ENCODE results near the gene PMAIP1. TPM values are rescaled to one million over a fixed set of nuclear protein-coding genes. Genes with fewer than 3 reads are reported as not detected.

The PMAIP1 gene
- total and polyA plus RNA-seq, 9 donors = 19.5 to 48.6 (median 30.3) TPM

GRCh38 chr18:59909289-59910036 is 9.7 kb downstream of the PMAIP1 start:
- H3K4me1 ChIP-seq (ENCODE audit: control insufficient read depth, insufficient read depth, low read length) = no peaks in the 10 kb centered on the region
- H3K27me3 ChIP-seq (ENCODE audit: control insufficient read depth, insufficient read depth, low read length) = peaks cover 12% of the 10 kb centered on the region

GRCh38 chr18:59910967-59911366 is 11.2 kb downstream of the PMAIP1 start:
- no peak for DNase-seq
- H3K36me3 ChIP-seq (ENCODE audit: control insufficient read depth, insufficient read depth, low read length) = no peaks in the 10 kb centered on the region
- H3K27me3 ChIP-seq (ENCODE audit: control insufficient read depth, insufficient read depth, low read length) = peaks cover 10% of the 10 kb centered on the region
- peaks cover 6% of the 10 kb centered on the region for H3K9me3 ChIP-seq (replicated peaks; ENCODE audit: control insufficient read depth, low read depth, low read length)
- no peak overlapping the region for H3K27ac ChIP-seq (ENCODE audit: low read length)
- WGBS (ENCODE audit: insufficient coverage) = no CpG with 5 or more reads among the region's 2 CpGs
- no peaks in the 10 kb centered on the region for H3K4me1 ChIP-seq (ENCODE audit: control insufficient read depth, insufficient read depth, low read length)
- H3K4me3 ChIP-seq (ENCODE audit: low read length) = no peak overlapping the region

More at GRCh38 chr18:59909289-59910036, 9.7 kb downstream of the PMAIP1 start:
- Histone ChIP-seq H3K4me3 (ENCODE audit: low read length) (no peak overlapping the region), H3K36me3 (ENCODE audit: control insufficient read depth, insufficient read depth, low read length) (no peaks in the 10 kb centered on the region), H3K9me3 (replicated peaks; ENCODE audit: control insufficient read depth, low read depth, low read length) (peaks cover 6% of the 10 kb centered on the region), H3K27ac (ENCODE audit: low read length) (no peak overlapping the region)
- 80% methylated on average over 6 of the region's 11 CpGs for WGBS (ENCODE audit: insufficient coverage)
- DNase-seq = no peak

DNA sequence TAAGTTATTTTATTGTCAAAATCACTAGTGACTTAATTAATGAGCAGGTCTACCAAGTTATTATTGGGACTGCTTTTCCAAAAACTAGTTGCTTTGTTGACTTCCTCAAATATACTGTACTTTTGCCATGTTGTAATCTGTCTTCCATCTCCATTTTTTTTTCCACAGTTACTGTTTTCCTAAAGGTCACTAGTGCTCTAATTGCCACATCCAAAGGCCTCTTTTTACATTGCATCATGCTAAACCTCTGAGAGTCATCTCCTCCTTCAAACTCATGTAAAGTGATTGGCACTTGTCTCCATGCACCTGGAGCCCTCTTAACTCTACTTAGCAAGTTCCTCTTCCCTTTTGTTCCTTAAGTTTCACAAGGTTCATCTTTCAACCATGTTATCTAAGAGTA is 11.8 kb downstream of the PMAIP1 start:
- Histone ChIP-seq H3K36me3 (ENCODE audit: control insufficient read depth, insufficient read depth, low read length) (no peaks in the 10 kb centered on the region), H3K9me3 (replicated peaks; ENCODE audit: control insufficient read depth, low read depth, low read length) (peaks cover 6% of the 10 kb centered on the region), H3K27me3 (ENCODE audit: control insufficient read depth, insufficient read depth, low read length) (peaks cover 10% of the 10 kb centered on the region), H3K27ac (ENCODE audit: low read length) (no peak overlapping the region), H3K4me3 (ENCODE audit: low read length) (no peak overlapping the region), H3K4me1 (ENCODE audit: control insufficient read depth, insufficient read depth, low read length) (no peaks in the 10 kb centered on the region)
- no peak for DNase-seq

DNA sequence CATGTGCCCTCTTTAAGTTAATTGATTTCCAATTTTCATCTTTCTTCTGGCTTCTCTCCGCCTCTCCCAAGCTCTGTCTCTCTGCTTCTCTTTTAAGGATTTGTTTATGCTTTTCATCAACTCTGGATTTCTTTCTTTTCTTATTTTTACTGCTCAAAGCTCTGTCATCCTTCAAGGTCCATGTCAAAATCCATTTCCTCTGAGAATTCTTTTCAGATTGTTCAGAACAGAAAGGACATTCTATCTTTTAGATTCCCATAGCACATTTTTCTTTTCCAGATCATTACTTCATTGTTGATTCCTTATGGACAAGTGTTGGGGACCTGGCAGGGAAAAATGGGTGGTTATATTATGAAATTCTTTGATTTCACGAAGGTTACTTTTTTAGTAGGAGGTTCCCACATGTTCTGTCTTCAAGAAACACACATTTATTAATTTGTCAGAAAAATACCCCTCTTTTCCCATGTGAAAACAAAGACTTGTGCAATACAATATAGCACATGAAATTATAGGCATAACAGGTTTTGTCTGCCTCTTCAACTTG is 12.3 kb downstream of the PMAIP1 start:
- no peaks in the 10 kb centered on the region for H3K4me1 ChIP-seq (ENCODE audit: control insufficient read depth, insufficient read depth, low read length)
- H3K36me3 ChIP-seq (ENCODE audit: control insufficient read depth, insufficient read depth, low read length) = no peaks in the 10 kb centered on the region
- no peak overlapping the region for H3K4me3 ChIP-seq (ENCODE audit: low read length)
- H3K27ac ChIP-seq (ENCODE audit: low read length) = no peak overlapping the region
- H3K27me3 ChIP-seq (ENCODE audit: control insufficient read depth, insufficient read depth, low read length) = peaks cover 10% of the 10 kb centered on the region
- no peak for DNase-seq
- peaks cover 6% of the 10 kb centered on the region for H3K9me3 ChIP-seq (replicated peaks; ENCODE audit: control insufficient read depth, low read depth, low read length)
- WGBS (ENCODE audit: insufficient coverage) = 83% methylated on average over 1 of the region's 2 CpGs

- no peak for DNase-seq
- Histone ChIP-seq H3K36me3 (ENCODE audit: control insufficient read depth, insufficient read depth, low read length) (no peaks in the 10 kb centered on the region), H3K4me1 (ENCODE audit: control insufficient read depth, insufficient read depth, low read length) (peaks cover 17% of the 10 kb centered on the region), H3K4me3 (ENCODE audit: low read length) (no peak overlapping the region), H3K9me3 (replicated peaks; ENCODE audit: control insufficient read depth, low read depth, low read length) (peaks cover 6% of the 10 kb centered on the region), H3K27ac (ENCODE audit: low read length) (no peak overlapping the region), H3K27me3 (ENCODE audit: control insufficient read depth, insufficient read depth, low read length) (no peaks in the 10 kb centered on the region)
- 100% methylated on average over 1 of the region's 6 CpGs for WGBS (ENCODE audit: insufficient coverage)
Measured at GRCh38 chr18:59915606-59916005, 15.8 kb downstream of the PMAIP1 start.

DNA sequence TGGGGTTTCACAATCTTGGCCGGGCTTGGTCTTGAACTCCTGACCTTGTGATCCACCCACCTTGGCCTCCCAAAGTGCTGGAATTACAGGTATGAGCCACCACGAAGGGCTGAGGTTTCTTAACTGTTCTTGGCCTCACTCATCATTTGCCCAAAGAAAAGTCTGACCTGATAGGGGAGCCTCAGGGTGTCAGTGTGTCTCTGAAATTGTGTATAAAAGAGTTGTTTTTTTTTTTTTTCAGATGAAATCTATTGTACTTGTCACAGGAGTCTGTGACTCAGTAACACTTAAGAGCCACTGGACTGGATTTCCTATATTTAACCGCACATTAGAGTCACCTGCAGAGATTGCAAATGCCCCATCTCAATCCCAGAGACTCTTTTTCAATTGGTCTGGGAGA is 16.9 kb downstream of the PMAIP1 start:
- WGBS (ENCODE audit: insufficient coverage) = 100% methylated on average over 1 of the region's 3 CpGs
- Histone ChIP-seq H3K4me1 (ENCODE audit: control insufficient read depth, insufficient read depth, low read length) (peaks cover 17% of the 10 kb centered on the region), H3K27ac (ENCODE audit: low read length) (no peak overlapping the region), H3K4me3 (ENCODE audit: low read length) (no peak overlapping the region), H3K9me3 (replicated peaks; ENCODE audit: control insufficient read depth, low read depth, low read length) (peaks cover 6% of the 10 kb centered on the region), H3K36me3 (ENCODE audit: control insufficient read depth, insufficient read depth, low read length) (no peaks in the 10 kb centered on the region), H3K27me3 (ENCODE audit: control insufficient read depth, insufficient read depth, low read length) (no peaks in the 10 kb centered on the region)
- DNase-seq = no peak

- 65% methylated on average over 3 of the region's 5 CpGs for WGBS (ENCODE audit: insufficient coverage)
- DNase-seq = no peak
- Histone ChIP-seq H3K27ac (ENCODE audit: low read length) (peak overlapping the region; percentile 66), H3K27me3 (ENCODE audit: control insufficient read depth, insufficient read depth, low read length) (no peaks in the 10 kb centered on the region), H3K4me3 (ENCODE audit: low read length) (no peak overlapping the region), H3K4me1 (ENCODE audit: control insufficient read depth, insufficient read depth, low read length) (peaks cover 17% of the 10 kb centered on the region), H3K36me3 (ENCODE audit: control insufficient read depth, insufficient read depth, low read length) (no peaks in the 10 kb centered on the region), H3K9me3 (replicated peaks; ENCODE audit: control insufficient read depth, low read depth, low read length) (peaks cover 6% of the 10 kb centered on the region)
Measured at GRCh38 chr18:59917422-59917821, 17.6 kb downstream of the PMAIP1 start.

- WGBS (ENCODE audit: insufficient coverage) = 53% methylated on average over 9 of the region's 9 CpGs
- no peaks in the 10 kb centered on the region for H3K27me3 ChIP-seq (ENCODE audit: control insufficient read depth, insufficient read depth, low read length)
- peak; percentile 83 for DNase-seq
- H3K9me3 ChIP-seq (replicated peaks; ENCODE audit: control insufficient read depth, low read depth, low read length) = no peaks in the 10 kb centered on the region
- peaks cover 20% of the 10 kb centered on the region for H3K4me1 ChIP-seq (ENCODE audit: control insufficient read depth, insufficient read depth, low read length)
- H3K27ac ChIP-seq (ENCODE audit: low read length) = peak overlapping the region; percentile 80
- no peak overlapping the region for H3K4me3 ChIP-seq (ENCODE audit: low read length)
- H3K36me3 ChIP-seq (ENCODE audit: control insufficient read depth, insufficient read depth, low read length) = no peaks in the 10 kb centered on the region
Measured at GRCh38 chr18:59918320-59918755, 18.5 kb downstream of the PMAIP1 start.

DNA sequence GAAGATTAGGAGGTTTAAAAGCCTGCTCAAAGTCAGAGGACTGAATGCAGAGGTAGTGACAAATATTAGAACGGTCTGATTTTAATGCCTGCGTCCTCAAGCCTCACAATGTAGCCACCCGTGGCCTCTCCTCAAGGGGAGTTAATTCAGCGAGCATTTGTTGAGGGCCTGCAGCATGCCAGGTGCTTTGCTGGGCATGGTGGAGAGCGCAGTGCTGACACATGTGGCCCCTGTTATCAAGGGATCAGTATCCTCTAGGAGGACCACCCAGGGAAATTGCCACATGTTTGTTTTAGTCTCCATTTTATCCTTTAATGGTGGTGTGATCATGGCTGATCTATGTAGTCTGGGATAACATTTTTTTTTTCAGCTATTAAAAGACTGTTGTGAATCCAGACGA is 19.2 kb downstream of the PMAIP1 start:
- Histone ChIP-seq H3K27ac (ENCODE audit: low read length) (peak overlapping the region; percentile 80), H3K27me3 (ENCODE audit: control insufficient read depth, insufficient read depth, low read length) (no peaks in the 10 kb centered on the region), H3K9me3 (replicated peaks; ENCODE audit: control insufficient read depth, low read depth, low read length) (no peaks in the 10 kb centered on the region), H3K36me3 (ENCODE audit: control insufficient read depth, insufficient read depth, low read length) (no peaks in the 10 kb centered on the region), H3K4me3 (ENCODE audit: low read length) (no peak overlapping the region), H3K4me1 (ENCODE audit: control insufficient read depth, insufficient read depth, low read length) (peaks cover 23% of the 10 kb centered on the region)
- DNase-seq = peak; percentile 26
- WGBS (ENCODE audit: insufficient coverage) = 68% methylated on average over 4 of the region's 6 CpGs

DNA sequence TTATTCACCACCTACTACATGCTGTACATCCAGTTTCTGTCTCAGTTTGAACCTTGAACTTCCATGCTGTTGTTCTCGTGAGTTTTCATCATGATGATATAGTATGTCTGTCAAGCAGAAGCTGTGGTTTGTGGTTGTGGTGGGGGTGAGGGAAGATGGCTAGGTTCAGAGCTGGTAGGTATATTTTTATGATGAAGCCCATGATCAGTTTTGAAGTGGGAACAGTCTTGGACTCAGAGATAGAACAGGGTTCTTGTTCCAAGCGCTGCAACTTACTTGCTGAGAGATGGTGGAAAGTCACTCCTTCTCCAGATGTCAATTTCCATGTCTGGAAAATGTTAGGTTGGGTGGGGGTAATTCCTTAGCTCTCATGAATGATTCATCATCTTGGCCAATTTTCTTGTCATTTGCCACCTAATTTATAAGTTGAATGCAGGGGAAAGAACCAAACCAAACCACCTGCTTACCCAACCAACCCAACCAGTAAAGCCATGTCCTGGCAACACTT is 21.6 kb downstream of the PMAIP1 start:
- no peaks in the 10 kb centered on the region for H3K36me3 ChIP-seq (ENCODE audit: control insufficient read depth, insufficient read depth, low read length)
- no CpG with 5 or more reads among the region's 2 CpGs for WGBS (ENCODE audit: insufficient coverage)
- no peaks in the 10 kb centered on the region for H3K9me3 ChIP-seq (replicated peaks; ENCODE audit: control insufficient read depth, low read depth, low read length)
- no peak for DNase-seq
- no peaks in the 10 kb centered on the region for H3K27me3 ChIP-seq (ENCODE audit: control insufficient read depth, insufficient read depth, low read length)
- no peak overlapping the region for H3K4me3 ChIP-seq (ENCODE audit: low read length)
- H3K4me1 ChIP-seq (ENCODE audit: control insufficient read depth, insufficient read depth, low read length) = peaks cover 23% of the 10 kb centered on the region
- H3K27ac ChIP-seq (ENCODE audit: low read length) = no peak overlapping the region

Data from muscle of leg (tissue), 11 donors.